ENCODE results near the gene MRPL2. TPM values are rescaled to one million over a fixed set of nuclear protein-coding genes. Genes with fewer than 3 reads are reported as not detected.

The MRPL2 gene
- total RNA-seq, 1 donor from 2014 or later, result 50.3 TPM

DNA sequence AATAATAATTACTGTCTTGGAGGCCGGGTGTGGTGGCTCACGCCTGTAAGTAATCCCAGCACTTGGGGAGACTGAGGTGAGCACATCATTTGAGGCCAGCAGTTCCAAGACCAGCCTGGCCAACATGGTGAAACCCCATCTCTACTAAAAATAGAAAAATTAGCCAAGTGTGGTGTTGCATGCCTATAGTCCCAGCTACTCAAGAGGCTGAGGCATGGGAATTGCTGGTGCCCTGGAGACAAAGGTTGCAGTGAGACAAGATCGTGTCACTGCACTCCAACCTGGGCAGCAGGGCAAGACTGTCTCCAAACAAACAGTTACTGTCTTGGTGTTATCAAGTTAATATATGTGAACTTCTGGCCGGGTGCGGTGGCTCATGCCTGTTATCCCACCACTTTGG lies 32.9 kb downstream of the MRPL2 start:
- Histone ChIP-seq H3K27me3 (ENCODE audit: control insufficient read depth, insufficient read depth, low read length) (no peaks in the 10 kb centered on the region), H3K36me3 (ENCODE audit: control insufficient read depth, insufficient read depth, low read length) (peaks cover 33% of the 10 kb centered on the region), H3K4me3 (ENCODE audit: low read depth, low read length) (no peak overlapping the region)
- FAIRE-seq (no peak), DNase-seq (ENCODE audit: low read depth) (no peak)
- TF ChIP-seq, protein P1, sequence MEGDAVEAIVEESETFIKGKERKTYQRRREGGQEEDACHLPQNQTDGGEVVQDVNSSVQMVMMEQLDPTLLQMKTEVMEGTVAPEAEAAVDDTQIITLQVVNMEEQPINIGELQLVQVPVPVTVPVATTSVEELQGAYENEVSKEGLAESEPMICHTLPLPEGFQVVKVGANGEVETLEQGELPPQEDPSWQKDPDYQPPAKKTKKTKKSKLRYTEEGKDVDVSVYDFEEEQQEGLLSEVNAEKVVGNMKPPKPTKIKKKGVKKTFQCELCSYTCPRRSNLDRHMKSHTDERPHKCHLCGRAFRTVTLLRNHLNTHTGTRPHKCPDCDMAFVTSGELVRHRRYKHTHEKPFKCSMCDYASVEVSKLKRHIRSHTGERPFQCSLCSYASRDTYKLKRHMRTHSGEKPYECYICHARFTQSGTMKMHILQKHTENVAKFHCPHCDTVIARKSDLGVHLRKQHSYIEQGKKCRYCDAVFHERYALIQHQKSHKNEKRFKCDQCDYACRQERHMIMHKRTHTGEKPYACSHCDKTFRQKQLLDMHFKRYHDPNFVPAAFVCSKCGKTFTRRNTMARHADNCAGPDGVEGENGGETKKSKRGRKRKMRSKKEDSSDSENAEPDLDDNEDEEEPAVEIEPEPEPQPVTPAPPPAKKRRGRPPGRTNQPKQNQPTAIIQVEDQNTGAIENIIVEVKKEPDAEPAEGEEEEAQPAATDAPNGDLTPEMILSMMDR (IDR thresholded peaks at IDR 0.05; ENCODE audit: insufficient read depth, low read length, severe bottlenecking), result no peak

DNA sequence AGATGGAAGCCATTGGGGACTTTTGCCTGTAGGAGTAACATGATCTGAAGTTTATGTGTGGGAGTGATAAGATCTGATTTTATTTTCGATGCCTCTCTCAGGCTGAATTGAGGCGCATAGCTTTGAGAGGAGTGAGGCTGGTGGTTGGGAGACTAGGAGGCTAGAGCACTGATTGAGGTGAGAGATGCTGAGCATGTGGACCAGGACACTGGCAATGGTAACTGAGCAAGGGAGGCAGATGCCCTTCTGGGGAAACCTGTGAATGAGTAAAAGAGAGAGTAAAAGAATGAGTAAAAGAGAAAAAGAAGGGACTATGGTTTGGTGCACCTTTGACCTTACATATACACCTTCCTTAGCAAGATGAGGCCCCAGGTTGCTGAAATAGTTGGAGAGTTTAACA lies 34.8 kb downstream of the MRPL2 start:
- no peak for DNase-seq (ENCODE audit: low read depth)
- no peak overlapping the region for H3K4me3 ChIP-seq (ENCODE audit: low read depth, low read length)
- no peak for FAIRE-seq
- H3K36me3 ChIP-seq (ENCODE audit: control insufficient read depth, insufficient read depth, low read length), result peaks cover 31% of the 10 kb centered on the region
- TF ChIP-seq, protein P1 (IDR thresholded peaks at IDR 0.05; ENCODE audit: insufficient read depth, low read length, severe bottlenecking), result no peak
- H3K27me3 ChIP-seq (ENCODE audit: control insufficient read depth, insufficient read depth, low read length), result no peaks in the 10 kb centered on the region

DNA sequence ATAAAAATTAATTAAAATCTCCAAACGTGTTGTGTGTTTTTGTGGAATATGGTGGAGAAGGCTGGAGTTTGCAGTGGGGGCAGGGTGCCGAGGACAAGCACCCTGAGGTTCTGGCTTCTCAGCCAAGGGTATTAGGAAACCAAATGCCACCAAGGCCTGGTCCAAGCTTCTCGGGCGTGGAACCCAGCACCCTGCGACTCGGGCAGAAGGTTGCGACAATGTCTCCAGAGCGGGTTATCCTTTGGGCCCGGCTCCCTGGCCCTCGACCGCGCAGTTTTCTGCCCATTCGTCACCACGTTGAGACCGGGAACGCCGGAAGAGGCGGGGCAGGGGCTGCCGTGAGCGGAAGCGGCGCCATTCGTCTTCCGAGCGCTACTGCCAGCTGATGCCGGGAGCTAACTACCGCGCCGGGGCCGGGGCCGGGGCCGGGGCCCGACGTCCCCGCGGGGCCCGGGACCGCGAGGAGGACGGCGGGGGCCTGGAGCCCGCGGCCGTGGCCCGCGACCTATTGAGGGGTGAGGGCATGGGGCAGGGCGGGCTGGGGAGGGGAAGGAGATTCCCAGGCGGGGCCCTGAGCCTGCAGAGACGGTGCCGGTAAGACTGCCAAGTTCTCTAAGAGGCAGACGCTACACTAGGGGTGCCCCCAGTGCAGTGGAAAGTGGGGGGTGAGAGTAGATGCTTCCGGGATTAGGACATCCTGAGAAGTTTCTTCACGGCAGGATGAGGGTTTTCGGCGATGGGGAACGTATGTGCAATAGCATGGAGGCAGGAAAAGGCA lies 37.8 kb downstream of the MRPL2 start, which contains the start of gene RRP36:
Gene RRP36 (plus strand): TSS at position 354 of the 778 bp plus-strand sequence. CDS start 32 bp downstream, at position 386.
- peaks cover 31% of the 10 kb centered on the region for H3K36me3 ChIP-seq (ENCODE audit: control insufficient read depth, insufficient read depth, low read length)
- TF ChIP-seq, protein P1 (IDR thresholded peaks at IDR 0.05; ENCODE audit: insufficient read depth, low read length, severe bottlenecking), result no peak
- peak within 1 kb of the TSS; percentile 99 for H3K4me3 ChIP-seq (ENCODE audit: low read depth, low read length)
- DNase-seq (ENCODE audit: low read depth) (peak; percentile 54), FAIRE-seq (no peak)
- H3K27me3 ChIP-seq (ENCODE audit: control insufficient read depth, insufficient read depth, low read length), result no peaks in the 10 kb centered on the region

DNA sequence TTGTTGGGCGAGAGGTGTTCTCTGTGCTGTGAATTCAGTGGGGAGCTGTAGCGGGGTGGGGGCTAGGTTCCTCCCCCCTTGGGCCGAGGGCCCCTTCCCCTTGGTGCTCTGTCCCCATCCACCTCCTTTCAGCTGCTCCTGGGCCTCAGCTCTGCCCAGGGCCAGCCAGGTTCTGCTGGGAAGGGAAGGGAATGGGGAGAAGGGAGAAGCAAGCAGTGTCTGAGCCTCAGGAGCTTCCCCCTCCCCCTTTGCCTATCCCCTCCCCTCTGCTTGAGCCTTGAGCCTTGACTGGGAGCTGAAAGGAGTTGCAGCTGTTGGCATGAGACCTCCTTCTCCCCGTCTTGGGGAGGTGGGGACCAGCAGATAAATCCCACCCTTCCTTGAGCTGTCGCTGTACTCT lies 38.4 kb downstream of the MRPL2 start:
- TF ChIP-seq, protein P1 (IDR thresholded peaks at IDR 0.05; ENCODE audit: insufficient read depth, low read length, severe bottlenecking), result no peak
- FAIRE-seq (no peak), DNase-seq (ENCODE audit: low read depth) (no peak)
- Histone ChIP-seq H3K4me3 (ENCODE audit: low read depth, low read length) (peak overlapping the region; percentile 99), H3K36me3 (ENCODE audit: control insufficient read depth, insufficient read depth, low read length) (peaks cover 24% of the 10 kb centered on the region), H3K27me3 (ENCODE audit: control insufficient read depth, insufficient read depth, low read length) (no peaks in the 10 kb centered on the region)

DNA sequence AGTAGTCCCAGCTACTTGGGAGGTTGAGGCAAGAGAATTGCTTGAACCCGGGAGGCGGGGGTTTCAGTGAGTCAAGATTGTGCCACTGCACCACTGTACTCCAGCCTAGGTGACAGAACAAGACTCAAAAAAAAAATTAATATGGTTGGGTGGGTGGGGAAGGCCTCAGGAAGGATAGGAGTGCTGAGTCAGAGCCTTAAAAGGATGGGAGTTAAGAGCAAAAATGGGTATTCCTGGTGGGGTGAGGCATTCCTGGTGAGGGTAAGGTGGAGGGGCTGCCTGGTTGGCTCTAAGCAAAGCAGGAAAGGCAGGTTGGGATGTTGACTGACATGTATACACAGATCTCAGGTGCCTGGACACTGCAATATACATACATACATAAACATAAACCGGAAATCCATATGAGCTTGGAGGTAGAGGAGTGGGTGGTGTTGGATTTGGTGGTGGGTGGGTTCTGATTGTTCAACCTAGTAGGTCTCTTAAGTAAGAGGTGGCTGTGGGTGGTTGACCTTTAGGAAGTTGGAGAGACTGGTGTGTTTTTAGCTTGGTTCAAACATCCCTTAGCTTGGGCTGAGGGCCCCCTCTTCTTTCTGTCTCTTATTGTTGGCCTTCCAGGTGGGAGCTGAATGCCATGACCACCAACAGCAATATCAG lies 39.1 kb downstream of the MRPL2 start:
- TF ChIP-seq, protein P1 (IDR thresholded peaks at IDR 0.05; ENCODE audit: insufficient read depth, low read length, severe bottlenecking), result no peak
- FAIRE-seq, result no peak
- DNase-seq (ENCODE audit: low read depth), result no peak
- H3K36me3 ChIP-seq (ENCODE audit: control insufficient read depth, insufficient read depth, low read length), result peaks cover 21% of the 10 kb centered on the region
- no peak overlapping the region for H3K4me3 ChIP-seq (ENCODE audit: low read depth, low read length)
- no peaks in the 10 kb centered on the region for H3K27me3 ChIP-seq (ENCODE audit: control insufficient read depth, insufficient read depth, low read length)
